NCI-H2029 treated with DMSO at 0.1 percent for 48 hours (cell line): ENCODE data around the gene MYO3B.

Source experiments
- DNase-seq: peaks from one replicate; lab custom pipeline; 2025; lab: John Stamatoyannopoulos, UW

The MYO3B gene

GRCh38 chr2:170161516-170162270 lies 16.3 kb upstream of the MYO3B start:
- no peak for DNase-seq

DNA sequence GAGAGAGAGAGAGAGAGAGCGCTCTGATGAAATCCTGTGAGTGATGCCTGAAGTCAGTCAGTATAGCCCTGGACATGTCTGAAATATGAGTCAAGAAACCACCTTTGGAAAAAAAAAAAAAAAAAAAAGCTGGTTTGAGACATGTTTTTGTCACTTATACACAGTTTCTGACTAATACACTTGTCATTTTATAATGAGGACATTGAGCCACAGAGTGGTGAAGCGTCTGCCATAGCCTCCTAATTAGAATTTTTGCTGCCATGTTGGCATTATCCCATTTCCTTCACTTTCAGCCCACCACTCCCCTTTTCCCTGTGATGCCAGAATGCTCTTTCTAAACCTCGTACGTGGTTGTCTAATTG lies 15.7 kb upstream of the MYO3B start:
- no peak for DNase-seq

DNA sequence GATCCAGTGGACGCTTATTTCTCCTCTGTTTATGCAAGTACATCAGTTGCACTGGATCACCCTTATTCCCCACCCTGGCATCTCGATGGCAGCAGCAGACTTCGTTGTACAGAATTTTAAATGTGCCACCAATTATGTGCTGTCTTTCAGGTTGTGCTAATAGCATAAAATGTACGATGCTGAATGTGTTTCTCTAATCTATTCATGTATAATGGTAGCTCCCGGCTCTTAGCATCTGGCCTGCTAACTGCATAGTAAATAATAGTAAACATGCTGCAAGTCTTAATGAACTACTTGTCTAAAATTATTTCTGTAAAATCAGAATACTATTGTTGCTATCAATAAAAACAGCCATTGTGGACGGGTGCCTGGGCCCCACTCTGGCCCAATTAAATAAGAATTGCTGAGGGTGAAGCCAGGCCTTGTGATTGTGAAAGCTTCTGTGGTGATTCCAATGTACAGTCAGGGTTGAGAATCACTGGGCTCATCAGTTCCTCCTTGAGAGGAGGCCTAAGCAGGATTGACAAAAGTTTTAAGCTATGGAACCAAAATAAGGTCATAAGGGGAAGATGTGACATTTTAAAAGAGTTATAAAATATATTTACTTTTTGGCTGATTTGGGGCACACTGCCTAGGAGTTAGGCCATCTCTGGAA lies 14.4 kb upstream of the MYO3B start:
- no peak for DNase-seq

GRCh38 chr2:170165129-170165528 lies 12.8 kb upstream of the MYO3B start:
- no peak for DNase-seq

GRCh38 chr2:170166735-170167134 lies 11.2 kb upstream of the MYO3B start:
- no peak for DNase-seq

GRCh38 chr2:170170281-170171040 lies 7.5 kb upstream of the MYO3B start:
- no peak for DNase-seq

DNA sequence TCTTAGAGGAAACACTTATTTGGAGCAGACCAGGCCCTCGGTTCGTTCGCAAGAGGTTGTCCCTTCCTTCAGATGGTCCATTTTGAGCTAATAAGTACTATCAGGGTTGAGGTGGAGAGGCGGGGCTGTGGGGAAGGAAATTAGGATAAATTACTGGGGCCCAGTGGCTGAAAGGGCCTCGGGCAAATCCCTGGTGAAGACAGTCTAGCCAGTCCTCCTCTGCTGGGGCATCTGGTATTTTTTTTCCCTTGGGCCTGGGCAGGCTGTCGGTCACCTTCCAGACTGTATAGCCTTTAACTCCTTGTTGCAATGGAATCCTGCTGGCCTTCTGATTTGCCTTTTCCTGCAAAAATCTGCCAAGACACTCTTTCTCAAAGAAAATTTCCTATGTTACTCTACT lies 1.7 kb upstream of the MYO3B start:
- no peak for DNase-seq

- DNase-seq, result no peak
Measured at GRCh38 chr2:170180031-170180566, 2.2 kb downstream of the MYO3B start.

DNA sequence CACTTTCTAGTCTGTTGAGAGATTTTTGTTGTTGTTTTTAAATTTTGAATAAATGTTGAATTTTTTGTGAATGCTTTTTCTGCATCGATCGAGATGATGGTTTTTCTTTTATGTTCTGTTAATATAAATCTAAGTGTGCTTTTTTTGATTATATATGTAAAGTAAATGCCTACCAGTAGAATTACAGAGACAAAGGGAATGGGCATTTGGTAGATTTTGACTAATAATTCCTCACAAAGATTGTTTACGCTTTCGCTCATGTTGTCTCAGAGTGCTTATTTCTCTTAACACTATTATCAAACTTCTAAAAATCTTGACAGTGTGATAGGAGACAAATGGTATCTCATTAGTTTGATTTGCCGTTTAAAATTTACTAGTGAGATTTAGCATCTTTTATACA lies 3.7 kb downstream of the MYO3B start:
- DNase-seq, result no peak

- DNase-seq, result no peak
Measured at GRCh38 chr2:170185319-170185718, 7.4 kb downstream of the MYO3B start.

DNA sequence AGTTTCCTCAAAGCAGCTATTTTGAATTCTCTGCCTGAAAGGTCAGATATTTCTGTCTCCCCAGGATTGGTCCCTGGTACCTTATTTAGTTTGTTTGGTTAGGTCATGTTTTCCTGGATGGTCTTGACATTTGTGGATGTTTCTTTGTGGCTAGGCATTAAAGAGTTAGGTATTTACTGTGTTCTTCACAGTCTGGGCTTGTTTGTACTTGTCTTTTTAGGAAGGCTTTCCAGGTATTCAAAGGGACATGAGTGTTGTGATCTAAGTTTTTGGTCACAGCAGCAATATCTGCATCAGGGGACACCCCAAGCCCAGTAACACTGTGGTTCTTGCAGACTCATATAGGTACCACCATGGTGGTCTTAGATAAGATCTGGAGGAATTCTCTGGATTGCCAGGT lies 11.8 kb downstream of the MYO3B start:
- DNase-seq, result no peak

DNA sequence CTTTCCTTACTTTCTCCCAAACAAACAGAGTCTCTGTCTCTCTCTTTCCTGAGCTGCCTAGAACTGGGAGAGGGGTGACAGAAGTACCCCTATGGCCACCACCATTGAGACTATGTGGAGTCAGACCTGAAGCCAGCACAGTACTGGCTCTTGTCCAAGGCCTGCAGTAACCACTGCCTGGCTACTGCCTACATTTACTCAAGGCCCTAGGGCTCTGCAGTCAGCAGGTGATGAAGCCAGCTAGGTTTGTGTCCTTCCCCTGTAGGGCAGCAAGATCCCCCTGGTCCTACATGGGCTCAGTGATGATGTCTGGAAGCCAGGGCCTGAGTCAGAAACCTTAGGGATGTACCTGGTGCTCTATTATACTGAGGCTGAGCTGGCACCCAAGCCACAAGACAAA lies 12.2 kb downstream of the MYO3B start:
- DNase-seq, result no peak

DNA sequence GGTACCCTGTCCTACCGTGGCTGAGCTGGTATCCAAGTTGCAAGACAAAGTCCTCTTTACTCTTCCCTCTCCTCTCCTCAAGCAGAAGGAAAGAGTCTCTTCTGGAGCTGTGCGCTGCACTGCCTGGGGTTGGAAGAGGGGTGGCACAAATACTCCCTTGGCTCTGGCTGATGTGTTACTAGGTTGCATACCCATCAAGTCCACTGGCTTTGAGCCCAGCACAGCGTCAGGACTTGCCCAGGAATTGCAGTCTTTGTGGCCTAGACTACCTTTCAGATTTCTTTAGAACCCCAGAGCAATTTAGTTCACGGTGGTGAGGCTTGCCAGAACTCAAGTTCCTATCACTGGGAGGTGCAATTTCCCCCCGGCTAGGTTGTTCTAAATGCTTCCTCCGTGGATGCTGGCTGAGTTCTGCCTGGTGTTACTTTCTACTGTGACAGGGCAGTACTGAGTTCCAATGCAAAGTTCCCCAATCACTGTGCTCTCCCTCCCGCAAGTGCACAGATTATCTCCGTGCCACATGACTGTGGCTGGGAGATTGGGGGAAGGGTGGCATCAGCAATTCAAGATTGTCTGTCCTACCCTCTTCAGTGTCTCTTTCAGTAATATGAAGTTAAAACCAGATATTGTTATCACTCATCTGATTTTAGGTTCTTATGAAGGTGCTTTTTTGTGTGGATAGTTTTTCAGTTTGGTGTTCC lies 13.4 kb downstream of the MYO3B start:
- DNase-seq, result no peak

GRCh38 chr2:170196963-170197362 lies 19.0 kb downstream of the MYO3B start:
- DNase-seq, result no peak

DNA sequence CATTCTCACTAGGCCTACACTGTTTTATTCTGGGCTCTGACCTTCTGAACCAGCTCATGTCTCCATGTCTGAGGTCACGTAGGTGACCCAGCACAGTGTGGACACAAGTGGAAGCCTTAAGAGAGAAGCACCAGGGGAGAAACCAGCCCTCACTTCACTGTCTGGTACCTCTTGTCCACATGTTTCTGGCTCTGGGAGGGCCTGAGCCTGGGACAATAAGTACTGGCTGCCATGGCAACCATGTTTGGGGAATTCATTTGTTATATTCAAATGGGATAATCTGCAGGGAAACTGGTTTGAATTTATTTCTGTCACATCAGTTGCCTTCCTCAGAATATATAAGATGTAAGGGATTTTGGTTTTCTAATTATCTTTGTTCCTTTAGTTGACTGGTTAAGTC lies 23.3 kb downstream of the MYO3B start:
- DNase-seq, result no peak

DNA sequence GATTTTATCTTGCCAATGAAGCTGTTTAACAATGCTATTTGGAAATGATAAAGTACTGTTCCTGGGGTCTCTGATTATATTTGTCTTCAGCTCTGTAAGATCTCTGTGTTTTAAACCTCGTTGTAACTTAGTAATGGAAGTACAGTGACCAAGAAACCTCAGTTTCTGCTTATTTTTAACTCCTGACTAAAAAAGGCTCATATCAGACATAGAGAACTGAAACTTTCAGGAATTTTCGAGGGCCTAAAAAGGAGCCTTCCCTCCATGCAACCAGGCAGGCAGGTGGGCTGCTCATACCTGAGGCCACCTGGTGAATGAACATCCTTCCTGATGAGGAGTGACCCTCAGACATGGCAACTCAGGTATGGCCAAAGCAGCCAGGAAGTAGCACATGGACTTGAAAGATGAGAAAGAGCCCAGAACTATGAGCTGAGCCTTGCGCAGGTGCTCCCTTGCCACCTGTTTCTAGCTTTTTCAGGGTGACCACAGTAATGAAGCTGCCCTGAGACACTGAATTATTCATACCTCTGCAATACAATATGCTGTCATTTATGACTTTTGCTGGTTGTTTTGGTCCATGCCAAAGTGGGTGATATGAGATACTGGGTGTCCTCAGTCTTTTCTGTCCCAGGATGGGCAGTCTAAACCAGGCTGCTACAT lies 23.9 kb downstream of the MYO3B start:
- DNase-seq, result no peak

DNA sequence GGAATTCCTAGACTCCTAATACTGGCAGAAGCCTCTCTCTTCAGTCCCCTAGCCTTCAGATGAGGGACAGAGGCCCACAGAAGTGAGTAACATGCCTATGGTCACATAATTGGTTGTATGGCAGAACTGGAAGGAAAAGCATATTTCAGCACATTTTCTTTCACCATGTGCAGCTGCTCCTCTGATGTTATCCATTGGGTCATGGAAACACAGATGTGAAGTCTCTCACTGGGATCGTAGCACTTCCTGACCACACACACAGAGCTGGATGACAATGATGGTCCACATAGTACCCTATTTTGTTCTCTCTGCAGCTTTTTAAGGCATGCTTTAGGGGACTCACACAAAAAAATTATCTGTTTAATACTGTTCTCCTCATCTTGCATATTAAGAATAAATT lies 24.5 kb downstream of the MYO3B start:
- DNase-seq, result no peak

DNA sequence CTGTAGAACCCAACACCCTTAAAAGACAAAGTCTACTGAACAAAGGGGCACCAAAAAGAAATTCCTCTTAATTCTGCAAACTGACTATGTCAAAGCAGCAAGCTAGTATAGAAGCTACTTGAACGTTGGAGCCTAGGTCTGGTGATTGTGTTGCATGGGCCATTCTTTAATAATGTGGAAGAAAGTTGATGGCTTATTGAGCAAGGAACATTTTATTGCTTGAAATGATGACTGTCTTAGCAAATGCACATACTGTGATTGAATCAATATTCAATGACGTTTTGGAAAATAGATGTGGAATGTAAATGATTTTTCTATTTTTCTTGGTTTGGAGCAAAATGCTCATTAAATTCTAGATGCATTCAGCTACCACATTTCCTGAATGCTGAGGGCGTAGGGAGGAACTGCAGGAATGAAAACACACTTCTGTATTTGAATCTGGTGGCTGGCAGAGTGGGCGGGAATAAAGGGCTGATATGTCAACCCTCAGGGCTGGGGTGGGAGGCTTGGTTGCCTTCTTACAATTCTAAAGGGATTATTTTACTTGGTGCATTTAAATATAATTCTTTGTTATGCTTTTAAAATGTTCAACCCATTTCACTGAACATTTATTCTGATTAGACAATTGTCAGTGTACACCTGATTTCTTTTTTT lies 26.5 kb downstream of the MYO3B start:
- DNase-seq, result no peak

GRCh38 chr2:170206246-170206645 lies 28.3 kb downstream of the MYO3B start:
- no peak for DNase-seq

GRCh38 chr2:170206805-170207407 lies 29.0 kb downstream of the MYO3B start:
- no peak for DNase-seq

- DNase-seq, result no peak
Measured at GRCh38 chr2:170207901-170208300, 30.0 kb downstream of the MYO3B start.
